ENCODE results near the gene SRD5A2. TPM values are rescaled to one million over a fixed set of nuclear protein-coding genes. Genes with fewer than 3 reads are reported as not detected.
"Not testable (repeated sequence)": the region's sequence is repeated elsewhere in the genome, so short reads cannot be mapped to it uniquely, and the experiment has no call there.

Gene SRD5A2
- total RNA-seq, 1 experiment from 2014 or later, result not detected

DNA sequence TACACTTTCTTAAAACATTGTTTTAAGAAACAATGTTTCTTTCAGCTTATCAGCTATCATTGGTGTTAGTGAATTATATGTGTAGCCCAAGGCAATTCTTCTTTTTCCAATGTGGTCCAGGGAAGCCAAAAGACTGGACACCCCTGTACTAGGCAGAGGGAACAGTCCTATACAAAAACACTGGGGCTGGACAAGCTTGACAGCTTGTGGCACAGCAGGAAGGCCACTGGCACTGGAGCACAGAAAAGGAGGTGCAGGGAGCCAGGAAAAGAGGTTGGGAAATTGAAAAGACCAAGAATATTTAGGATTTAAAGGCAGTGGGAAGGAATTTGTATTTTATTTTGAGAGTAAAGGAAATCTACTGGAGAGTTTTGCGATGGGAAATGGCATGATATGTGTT, 47.7 kb downstream of the SRD5A2 start:
- DNase-seq (ENCODE audit: low read depth), result no peak

DNA sequence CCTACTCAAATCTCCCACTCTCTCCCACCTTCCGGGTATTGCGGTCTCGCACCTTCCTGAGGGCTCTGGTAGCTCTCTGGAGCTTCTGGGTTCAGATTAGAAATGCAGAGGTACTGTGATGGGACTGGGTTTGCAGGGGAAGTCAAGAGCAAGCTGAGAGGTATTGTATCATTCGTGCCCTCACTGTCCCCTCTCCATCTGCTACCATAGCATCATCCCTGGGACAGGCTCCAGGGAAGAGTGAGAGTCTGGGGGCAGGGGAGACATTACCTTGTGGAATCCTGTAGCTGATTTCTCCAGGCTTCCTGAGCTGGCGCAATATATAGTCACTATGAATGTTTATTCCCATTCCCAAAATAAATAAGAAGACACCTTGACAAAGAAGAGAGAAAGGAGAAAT, 49.6 kb downstream of the SRD5A2 start:
- no peak for DNase-seq (ENCODE audit: low read depth)

DNA sequence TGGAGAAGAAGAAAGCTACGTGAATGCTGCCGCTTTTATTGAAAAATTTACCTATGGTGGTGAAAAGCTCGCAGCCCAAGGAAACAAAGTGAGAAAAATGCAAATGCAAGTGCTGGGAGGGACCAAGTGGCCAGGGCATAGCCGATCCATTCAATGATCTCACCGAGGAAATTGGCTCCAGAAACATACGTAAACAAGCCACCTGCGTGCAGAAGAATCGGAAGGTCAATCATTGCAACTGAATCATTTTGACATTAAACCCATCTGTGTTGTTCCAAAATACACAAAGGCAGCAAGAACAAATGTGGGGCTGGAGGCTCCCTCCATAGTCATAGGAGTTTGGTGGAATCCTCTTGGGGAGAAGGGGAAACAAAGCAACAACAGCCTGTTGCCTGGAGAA, 51.5 kb downstream of the SRD5A2 start:
- no peak for DNase-seq (ENCODE audit: low read depth)

DNA sequence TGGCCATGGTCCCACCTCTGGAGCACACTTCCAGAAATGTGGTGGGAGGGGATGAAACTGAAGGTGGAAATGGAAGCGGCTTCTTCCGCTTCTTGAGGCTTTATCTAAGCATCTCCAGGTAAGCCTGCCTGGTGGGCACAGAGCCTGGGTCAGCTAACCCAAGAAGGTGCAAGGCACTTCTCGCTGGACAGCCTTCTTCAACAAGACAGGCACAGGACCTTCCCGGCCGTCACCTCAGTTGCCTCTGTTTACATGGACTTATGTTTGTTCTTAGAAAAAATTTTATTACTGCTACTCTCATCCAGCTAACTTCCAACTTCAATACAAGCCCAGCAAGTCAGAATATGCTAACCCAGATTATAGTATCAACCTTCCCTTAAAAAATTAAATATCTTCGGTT, 51.9 kb downstream of the SRD5A2 start:
- no peak for DNase-seq (ENCODE audit: low read depth)

DNA sequence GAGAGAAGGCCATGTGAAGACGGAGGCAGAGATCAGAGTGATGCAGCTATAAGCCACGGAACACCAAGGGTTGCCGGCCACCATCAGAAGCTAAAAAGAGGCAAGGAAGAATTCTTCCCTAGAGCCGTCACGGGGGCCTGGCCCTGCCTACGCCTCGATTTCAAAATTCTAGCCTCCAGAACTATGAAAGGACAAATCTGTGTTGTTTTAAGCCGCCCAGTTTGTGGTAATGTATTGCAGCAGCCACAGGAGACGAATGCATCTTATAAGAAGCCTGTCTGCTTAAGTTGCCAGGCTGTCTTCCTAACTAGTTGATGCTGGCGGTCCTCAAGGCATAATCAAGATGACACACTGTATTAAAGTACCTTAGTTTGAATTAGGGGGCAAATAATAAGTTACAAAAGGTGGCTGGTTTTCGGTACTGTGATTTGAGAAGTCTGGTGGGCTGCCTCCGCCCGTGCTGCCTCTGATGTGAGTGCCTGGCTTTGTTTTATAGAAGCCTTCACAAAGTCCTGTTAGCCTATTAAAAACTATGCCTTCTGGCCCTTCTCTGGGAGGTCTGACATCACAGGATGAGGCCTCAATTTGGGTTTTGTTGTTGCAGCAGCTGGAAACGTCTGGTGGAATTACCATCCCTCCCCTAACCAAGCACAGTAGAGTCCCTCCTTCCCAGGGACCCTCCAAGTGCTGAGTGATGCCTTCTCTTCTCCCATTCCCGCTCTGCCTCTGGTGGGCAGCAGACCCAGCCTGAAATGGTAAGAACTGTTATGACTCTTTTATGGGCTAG, 53.6 kb downstream of the SRD5A2 start:
- DNase-seq (ENCODE audit: low read depth), result no peak

DNA sequence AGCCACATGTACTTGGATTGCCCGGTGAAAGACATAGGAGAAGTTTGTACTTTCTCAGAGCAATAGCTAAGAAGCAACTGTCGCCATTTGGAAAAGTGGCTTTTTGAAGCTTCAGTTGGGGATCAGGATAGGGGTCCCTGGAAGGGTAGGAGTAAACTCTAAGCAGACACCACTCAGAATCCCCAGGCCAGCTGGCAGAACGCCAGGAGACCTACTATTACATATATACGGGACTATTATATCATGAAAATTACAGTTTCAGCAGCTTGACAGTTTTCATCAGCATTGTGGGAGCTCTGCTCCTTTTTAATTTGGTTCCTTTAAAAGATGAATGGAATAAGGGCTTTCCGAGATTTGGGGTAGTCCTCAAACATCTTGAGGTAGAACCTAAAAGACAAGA, 54.9 kb downstream of the SRD5A2 start:
- no peak for DNase-seq (ENCODE audit: low read depth)

DNA sequence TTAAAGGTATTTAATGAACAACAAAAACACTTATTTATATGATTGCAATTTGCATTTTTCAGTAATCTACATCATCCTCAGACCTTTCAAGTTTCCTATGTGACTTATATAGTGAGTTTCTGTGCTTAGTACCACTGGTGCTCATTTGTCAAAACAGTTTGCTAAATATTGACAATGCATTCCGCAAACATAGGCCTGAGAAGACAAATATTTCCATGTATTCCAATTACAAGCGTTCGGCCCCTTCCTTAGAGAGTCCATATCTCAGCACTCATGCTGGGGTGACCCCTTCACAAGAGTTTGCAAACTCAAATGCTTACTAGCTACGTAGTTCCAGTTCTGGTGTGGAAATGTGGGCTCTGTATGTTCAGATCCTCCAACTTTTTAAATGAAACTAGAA, 56.1 kb downstream of the SRD5A2 start:
- no peak for DNase-seq (ENCODE audit: low read depth)

DNA sequence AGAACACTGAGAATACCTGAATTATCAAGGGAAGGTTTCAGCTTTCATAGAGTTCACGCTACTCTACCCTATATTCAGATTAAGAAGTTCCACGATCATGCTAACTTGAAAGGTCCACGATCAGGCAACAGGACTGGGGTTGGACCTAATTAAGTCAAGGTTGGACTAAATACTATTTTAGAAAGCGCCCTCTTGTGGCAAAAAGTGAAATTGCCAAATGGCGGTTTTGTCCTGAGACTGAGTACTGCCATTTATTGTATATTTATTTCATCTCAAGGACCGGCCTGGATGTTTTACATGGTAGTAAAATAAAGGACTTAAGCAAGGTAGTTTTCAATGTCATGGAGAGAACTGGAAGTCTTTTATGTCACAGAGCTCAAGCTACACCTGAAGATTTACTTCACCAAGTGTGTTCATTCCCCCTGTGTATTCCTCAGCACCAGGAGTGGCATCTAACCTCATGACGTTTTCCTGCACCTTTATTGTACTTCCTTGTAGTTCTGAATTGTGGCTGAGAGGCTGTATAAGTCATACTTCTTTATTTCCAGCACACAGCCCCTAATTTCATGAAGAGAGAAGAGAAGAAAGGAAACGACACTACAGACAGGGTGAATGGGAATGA, 56.8 kb downstream of the SRD5A2 start:
- DNase-seq (ENCODE audit: low read depth), result peak; percentile 63

DNA sequence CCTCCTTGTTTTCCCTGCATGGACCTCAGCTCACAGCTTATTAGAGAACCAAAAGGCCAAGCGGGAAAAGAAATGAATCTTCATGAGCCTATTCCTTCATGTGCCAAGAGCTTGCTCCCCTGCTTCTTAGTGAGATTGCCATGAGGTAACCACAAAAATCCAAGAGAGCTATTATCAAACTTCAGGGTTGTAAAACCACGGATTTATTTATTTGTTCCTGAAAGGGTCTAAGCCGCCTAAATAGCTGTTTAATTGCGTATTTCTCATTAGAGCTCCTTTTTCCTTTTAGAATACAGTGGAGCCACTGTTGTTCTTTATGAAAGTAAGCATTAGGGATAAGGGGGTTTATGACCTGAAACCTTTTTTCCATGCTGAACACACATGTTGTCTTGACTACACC, 58.0 kb downstream of the SRD5A2 start:
- no peak for DNase-seq (ENCODE audit: low read depth)

DNA sequence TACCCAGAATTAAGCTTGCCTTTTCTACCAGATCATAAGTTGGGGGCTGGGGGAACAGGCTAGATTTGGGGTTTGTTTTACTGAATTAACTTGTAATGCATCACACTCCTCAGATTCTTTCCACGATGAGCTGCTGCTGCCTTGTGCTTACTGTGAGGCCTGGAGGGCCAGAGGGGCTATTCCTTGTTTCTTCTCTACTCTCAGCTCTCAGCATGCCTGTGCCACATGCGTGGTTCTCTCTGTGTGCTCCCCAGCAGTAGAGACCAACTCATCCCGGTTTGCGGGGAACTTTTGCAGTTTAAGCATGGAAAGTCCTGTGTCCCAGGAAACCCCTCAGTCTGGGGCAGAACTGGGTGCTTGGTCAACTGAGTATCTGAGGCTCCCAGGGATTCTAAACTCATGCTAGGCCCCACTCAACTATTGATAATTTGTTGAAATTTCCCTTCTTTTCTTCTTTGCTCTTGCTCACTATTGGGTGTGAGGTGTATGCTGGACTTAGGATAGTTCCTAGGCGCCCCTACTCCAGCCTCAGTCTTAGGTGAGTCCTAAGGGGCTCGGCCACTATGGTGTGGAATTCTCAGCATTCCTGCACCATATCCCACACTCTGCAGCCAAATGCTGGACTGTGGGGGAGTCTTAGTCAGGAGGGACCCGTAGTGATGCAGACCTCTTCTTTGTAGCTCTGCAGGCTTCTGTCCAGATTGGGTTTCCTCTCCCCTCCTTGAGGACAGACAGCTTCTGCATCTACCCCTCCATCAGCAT, 63.1 kb downstream of the SRD5A2 start:
- DNase-seq (ENCODE audit: low read depth), result no peak

DNA sequence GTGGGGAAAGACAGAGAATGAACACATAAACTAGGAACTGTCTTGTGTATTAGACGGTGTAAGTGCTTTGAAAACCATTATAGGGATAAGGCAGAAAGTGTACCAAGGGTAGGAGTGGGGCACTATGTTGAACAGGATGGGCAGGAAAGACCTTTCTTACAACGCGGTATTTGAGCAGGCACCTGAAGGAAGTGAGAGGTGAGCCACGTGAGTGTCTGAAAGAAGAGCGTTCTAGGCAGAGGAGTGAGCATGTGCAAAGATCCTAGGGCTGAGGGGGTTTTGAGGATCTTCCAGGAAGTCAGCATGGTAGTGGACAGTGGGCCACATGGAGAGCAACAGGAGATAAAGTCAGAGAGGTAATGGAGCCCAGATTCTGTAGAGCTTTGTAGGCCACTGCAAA, 65.2 kb downstream of the SRD5A2 start:
- no peak for DNase-seq (ENCODE audit: low read depth)

DNA sequence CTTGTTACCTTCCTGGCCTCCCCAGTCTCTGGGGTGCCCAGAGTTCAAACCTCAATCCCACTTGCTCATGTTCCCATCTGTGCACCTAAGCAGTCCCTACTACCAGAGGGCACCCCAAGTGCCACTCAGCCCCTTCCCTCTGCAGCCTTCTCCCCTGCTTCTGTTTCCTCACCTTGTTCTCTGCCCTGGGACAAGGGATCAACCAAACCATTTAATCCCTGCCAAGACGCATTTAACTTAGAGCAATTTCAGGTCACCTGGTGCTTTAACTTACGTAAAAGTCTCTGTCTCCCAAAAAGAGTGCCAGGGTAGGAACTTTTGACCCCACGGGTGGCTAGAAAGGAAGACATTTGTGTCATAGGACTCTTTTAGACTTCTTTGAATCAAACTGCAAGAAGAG, 67.2 kb downstream of the SRD5A2 start:
- no peak for DNase-seq (ENCODE audit: low read depth)

DNA sequence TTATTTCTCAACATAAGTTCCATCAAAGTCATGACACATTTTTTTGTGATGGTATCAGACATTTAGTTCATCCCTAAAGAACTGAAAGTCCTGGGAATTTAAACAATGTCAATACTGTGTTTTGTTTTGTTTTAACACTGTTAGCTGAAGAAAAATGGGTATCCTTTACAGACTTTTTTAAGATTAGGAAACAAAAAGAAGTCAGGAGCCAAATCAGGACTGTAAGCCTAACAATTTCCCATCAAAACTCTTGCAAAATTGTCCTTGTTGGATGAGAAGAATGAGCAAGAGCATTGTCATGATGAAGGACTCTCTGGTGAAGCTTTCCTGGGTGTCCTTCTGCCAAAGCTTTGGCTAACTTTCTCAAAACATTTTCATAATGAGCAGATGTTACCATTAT, 69.4 kb downstream of the SRD5A2 start:
- DNase-seq (ENCODE audit: low read depth), result no peak

DNA sequence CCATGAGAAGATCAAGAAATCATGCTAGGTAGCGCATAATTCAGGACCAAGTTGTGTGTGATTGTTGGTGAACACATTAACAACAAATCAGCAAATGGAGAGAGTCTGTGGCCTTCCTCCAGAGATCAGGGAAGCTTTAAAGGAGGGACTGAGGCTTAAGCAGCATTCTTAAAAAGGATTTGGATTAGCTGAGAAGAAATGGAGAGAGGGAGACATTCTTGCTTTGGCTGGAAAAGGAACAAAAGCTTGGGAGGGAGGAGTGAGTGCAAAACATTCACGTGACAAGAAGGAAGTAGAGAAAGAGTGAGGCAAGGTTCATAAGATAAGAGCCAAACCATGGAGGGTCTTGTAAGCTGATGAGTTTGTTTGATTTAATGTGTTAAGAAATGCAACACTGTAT, 75.6 kb downstream of the SRD5A2 start:
- no peak for DNase-seq (ENCODE audit: low read depth)

DNA sequence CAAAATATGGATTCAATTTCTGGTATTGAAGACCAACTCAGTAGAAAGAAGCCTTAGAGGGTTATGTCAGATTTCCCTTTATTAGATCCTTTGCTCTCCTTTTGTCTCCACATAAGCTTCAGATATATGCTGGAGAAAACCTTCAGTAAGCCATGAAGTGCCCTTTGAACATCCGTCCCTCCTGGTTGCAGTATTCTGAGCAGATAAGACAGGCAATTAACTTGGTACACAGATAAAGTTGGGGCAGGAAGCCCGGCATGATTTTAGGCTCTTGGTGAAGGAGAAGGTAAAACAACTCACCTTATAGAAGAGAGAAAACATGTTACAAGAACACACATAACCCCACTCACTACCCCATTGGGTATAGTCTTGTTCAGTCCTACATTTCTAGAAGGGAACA, 76.4 kb downstream of the SRD5A2 start:
- DNase-seq (ENCODE audit: low read depth), result no peak

DNA sequence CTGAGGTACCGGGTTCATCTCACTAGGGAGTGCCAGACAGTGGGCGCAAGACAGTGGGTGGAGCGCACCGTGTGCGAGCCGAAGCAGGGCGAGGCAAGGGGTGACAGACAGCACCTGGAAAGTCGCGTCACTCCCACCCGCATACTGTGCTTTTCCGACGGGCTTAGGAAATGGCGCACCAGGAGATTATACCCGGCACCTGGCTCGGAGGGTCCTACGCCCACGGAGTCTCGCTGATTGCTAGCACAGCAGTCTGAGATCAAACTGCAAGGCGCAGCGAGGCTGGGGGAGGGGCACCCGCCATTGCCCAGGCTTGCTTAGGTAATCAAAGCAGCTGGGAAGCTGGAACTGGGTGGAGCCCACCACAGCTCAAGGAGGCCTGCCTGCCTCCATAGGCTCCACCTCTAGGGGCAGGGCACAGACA, 84.3 kb downstream of the SRD5A2 start:
- not testable (repeated sequence) for DNase-seq (ENCODE audit: low read depth)

DNA sequence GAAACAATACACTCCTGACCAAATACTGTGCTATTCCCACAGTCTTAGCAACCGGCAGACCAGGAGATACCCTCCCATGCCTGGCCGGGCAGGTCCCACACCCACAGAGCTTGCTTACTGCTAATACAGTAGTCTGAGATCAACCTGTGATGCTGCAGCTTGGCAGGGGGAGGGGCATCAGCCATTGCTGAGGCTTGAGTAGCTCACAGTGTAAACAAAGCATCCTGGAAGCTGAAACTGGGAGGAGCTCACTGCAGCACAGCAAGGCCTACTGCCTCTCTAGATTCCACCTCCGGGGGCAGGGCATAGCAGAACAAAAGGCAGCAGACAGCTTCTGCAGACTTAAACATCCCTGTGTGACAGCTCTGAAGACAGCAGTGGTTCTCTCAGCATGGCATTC, 91.4 kb downstream of the SRD5A2 start:
- not testable (repeated sequence) for DNase-seq (ENCODE audit: low read depth)

DNA sequence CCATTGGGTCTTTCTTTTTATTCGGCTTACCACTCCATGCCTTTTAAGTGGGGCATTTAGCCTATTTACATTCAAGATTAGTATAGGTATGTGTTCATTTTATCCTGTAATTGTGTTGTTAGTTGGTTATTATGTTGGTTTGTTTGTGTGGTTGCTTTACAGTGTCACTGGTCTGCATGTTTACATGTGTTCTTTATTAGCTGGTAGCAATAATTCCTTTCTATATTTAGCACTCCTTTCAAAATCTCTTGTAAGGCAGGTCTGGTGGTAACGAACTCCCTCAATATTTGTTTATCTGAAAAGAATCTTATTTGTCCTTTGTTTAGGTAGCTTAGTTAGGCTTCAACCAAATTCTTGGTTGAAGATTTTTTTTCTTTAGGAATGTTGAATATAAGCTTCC, 97.5 kb downstream of the SRD5A2 start:
- DNase-seq (ENCODE audit: low read depth), result no peak

DNA sequence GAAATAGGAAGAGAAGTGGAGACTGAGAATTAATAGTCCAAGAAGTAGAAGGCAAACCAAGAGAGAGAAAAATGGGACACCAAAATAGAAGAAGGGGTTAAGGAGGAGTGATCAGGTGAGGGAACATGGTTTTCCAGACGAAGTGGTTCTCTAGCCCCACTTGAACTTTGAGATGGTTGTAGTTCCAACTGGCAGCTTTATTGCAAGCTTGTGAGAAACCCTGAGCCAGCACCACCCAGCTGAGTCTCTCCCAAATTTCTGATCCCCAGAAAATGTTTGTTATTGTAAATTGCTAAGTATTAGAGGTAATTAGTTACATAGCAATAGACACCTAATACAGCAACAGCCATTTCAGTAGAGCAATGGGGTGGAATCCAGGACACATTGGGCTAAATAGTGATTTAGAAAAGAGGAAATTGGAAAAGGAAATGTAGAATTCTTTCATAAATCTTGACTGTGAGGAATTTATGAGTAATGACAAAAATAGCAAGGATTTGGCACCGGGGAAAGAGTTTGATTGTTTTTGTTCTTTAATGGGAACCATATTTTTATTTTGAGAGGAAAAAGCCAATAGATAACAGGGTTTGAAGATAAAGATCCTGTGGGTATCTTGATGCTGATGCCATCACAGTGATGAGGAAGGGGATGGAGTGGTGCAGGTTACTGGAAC, 104.1 kb downstream of the SRD5A2 start:
- DNase-seq (ENCODE audit: low read depth), result no peak

DNA sequence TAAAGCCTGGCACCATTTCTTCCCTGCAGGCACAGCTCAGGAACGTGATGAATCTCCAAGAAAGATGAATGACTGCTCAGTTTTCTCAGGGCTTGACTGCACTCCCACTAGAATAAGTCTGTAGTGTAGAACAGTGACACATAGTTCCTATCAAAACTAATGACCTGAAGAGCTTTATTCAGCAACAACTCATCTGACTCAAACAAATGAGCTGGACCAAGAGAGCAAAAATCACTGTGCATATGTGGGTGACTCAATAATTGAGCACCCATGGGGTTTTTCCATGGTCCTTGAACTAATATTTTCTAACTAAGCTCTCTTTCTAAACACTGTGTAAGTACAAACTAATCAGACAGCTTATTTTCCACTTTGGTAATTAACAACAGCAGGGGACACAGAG, 105.0 kb downstream of the SRD5A2 start:
- peak; percentile 29 for DNase-seq (ENCODE audit: low read depth)

DNA sequence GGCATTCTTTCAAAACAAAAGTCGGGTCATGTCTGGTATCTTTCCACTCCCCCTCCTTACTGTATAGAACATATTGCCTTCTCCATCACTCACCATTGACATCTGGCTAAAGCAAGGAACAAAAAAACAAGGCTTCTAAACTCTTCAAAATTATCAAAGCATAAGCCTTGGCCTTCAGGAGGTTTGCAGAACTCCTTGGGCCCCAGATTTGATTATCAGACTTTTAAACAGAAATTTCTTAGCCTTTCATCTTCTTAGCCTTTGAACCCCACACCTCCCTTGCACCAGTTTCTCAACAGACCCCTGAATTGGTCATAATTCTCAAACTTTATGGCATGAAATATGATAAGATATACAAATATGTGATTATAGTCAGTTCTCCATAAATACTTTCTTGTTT, 106.4 kb downstream of the SRD5A2 start:
- DNase-seq (ENCODE audit: low read depth), result no peak
